Fibroblast of skin of back (primary cell): Measurements from ENCODE around the gene SGCD.

ENCODE experiments used
- DNase-seq: peaks from one replicate; pipeline ENCODE4 v3.0.0-alpha.2; 2013

SGCD gene

GRCh38 chr5:156699147-156699546 lies 372.2 kb downstream of the SGCD start:
- DNase-seq = no peak

DNA sequence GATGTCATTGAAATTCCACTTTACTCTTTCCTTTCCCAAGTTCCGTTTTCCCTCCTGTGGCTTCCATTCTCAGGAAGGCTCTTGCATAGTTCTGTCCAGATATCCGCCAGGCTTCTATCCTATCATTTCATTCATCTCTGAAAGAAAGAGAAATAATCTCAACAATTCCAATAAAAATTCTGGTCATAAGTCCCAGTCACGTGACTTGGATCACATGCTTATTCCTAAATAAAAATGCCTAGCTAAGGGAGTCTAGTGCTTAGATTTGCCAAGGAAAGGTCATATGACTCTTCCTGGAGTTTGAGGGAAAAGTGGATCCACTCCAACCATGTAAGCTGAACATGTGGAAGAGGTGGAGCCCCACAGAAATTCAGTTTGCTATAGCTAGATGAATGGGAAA lies 377.2 kb downstream of the SGCD start:
- peak; percentile 15 for DNase-seq

DNA sequence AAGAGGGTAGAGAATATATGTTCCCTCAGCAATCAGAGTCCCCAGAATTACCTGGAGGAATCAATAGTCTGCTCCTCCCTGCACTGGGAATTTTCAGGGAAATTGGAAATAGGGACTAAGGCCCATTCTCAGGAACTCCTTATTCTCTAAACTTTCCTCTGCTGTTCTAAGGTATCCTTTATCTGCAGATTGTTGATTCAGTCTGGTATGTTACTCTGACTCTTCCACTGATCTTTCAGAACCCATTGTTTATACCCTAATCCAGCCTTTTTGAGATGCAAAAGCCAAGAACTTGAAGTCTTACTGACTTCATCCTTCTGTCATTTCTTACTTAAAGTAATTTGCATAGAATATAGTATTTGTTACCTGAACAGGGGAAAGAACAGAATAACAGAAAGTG lies 379.7 kb downstream of the SGCD start:
- no peak for DNase-seq

- no peak for DNase-seq
These were observed 380.8 kb downstream of the SGCD start for GRCh38 chr5:156707750-156708149.

GRCh38 chr5:156715287-156715686 lies 388.3 kb downstream of the SGCD start:
- no peak for DNase-seq

DNA sequence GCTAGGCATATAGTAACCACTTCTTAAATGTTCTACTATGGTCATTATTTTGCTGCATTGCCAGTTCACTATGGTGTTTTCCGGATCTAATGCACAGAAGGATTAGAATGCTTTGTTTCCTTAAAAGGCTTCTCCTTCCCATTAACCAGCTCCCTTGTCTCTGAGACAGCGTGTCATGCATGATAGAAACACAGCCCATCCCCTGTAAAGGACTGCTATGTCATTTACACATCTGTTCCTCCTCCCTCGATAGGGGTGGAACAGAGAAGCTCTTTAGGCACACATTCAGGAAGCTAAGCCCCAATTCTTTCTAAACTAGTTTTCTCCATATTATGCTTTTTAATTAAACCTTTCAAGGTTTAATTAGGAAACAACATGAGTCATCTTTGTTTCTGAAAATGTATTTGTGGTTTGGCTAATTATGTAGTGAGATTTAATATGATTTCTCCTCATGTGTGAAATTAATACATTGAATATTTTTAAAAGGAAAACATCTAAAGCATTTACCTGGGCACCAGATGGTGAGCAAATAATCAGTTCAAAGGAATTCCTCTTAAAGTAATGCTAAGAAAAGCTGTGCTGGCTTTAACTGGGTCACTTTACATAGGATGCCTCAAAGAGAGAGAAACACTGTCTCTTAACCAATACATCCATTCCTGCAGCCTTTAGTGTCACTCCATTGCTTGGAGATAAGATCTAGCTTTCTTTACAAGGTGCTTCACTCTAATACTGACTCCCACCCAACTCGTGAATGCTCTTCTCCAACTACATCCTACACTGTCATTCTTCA lies 389.8 kb downstream of the SGCD start:
- DNase-seq = no peak

DNA sequence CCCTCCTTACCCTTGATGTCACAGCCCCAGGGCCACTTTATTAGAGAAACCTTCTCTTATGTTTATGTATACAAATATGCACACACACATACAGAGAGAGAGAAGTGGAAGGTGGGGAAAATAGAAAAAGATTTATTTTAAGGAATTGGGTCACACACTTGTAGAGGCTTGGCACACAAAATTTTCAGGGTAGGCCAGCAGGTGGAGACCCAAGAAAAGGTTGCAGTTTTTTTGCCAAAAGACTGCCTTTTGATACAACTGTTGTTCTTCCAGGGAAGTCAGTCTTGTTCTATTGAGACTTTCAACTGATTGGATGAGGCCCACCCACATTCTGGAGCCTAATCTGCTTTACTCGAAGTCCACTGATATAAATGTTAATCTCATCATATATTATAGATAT lies 392.0 kb downstream of the SGCD start:
- no peak for DNase-seq

GRCh38 chr5:156722358-156722757 lies 395.4 kb downstream of the SGCD start:
- no peak for DNase-seq

DNA sequence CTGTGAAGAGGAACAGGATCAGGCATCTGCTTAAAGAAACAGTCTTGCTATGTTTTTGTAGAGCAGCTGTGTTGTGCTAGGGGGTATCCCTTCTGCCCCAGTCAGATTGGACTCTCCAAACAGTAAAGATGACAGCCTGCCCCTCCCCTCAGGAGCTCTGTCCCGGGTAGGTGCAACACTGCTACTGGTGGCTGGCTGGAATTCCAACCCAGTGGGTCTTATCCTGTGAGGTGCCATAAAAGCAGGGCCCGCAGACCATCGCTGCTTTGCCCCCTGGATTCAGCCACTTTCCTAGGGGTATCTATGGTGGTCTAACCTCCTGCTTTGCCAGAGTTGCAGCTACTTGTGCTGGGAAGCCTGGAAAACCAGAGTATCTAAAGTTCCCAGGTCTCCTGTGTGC lies 408.5 kb downstream of the SGCD start:
- no peak for DNase-seq

DNA sequence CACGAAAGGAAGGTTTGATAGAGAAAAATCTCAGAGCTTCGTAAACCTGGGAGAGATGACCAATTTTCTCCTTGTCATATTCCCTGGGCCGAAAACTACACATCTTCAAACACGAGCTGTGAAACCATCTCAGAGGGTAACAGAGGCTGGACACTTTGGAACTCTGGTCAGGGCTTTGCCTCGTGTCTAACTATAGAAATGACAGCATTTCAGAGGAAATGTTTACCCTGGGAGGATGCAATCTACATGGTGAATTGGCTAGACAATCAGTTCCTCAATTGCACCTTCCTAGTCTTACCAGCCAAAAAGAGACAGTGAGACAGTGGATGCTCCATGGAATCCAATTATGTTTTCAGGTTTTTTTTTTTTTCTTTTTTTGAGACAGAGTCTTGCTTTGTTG lies 414.6 kb downstream of the SGCD start:
- no peak for DNase-seq

- DNase-seq = no peak
These were observed 426.9 kb downstream of the SGCD start for GRCh38 chr5:156753846-156754245.

DNA sequence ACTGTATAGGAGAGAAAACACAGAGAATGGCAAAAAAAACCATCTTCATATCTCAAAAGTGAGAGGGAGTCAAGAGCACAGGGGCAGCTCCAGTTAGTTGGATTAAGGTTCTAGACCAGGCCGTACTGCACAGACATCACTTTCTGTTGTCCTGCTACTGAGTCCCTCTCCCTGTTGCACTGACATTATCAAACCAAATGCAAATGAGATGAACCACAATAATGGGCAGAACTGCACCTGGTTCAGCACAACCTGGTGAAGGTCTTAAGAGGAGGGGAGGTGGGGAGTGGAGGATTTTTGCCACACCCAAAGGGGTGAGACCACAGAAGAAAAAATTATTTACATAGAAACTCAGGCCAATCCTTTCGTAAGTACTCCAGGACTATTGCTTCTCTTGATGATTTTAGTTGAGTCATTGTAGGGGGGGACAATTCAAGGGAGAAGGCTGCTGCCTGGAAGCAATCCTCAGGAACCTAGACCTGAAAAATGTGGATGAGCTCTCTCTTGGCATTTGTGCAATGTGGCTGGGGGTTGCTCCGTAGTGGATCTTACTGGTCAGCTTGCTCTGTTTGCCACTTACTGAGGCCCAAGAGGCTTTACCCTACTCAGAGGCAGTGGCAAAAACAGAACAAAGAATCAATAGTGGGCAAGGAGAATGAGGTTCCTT lies 428.6 kb downstream of the SGCD start:
- peak; percentile 53 for DNase-seq

DNA sequence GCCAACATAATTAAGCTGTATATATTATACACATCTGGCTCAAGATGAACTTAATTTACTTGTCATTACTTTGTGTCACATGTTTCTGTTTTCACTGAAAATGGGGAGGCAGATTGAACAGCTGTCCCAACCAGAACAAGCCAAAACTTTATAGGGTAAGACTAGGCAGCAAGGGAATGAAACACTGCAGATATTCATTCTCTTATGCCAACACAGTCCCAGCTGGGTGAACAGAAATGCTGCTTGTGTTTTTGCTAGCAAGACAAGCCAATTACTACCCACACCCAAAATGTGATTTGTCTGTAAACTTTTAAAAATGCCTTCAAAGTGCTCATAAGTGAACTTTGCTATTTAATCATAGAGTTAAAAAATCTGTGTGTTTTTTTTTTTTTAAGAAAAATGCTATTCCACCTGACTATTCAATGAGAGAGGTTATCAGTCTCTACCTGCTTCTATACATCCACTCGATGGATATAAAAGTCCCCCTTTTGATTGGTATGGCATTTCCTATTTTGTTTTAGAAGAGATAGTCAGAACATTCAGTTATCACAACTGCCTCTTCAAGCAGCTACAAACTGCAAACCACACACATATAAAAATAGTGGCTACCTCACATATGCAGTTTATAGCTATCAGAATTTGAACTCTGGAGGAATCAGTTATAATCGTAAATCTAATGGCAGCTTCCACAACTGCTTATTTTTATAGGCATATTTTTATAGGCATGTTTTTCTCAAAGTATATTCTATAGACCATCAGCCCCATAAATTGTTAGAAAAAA lies 431.2 kb downstream of the SGCD start:
- DNase-seq = no peak

- DNase-seq = no peak
These were observed 432.2 kb downstream of the SGCD start for GRCh38 chr5:156759156-156759555.

DNA sequence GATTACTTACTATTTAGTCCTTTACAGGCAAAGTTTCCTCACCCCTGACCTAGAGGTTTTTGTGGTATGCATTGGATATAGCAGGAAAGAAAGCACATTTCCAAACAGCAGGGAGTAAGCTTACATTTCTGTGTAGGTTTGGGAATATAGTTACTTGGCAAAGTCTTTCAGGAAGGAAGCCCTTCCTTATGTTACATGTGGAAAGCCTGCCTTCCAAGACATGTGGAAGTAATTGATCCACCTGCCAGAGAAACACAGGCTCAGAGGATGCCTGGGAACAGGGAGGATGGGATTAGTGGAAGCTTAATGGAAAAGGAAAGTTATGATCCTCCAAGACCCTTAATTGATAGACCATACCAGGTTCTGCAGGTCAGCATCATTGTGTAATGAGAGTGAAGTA lies 435.8 kb downstream of the SGCD start:
- DNase-seq = no peak

DNA sequence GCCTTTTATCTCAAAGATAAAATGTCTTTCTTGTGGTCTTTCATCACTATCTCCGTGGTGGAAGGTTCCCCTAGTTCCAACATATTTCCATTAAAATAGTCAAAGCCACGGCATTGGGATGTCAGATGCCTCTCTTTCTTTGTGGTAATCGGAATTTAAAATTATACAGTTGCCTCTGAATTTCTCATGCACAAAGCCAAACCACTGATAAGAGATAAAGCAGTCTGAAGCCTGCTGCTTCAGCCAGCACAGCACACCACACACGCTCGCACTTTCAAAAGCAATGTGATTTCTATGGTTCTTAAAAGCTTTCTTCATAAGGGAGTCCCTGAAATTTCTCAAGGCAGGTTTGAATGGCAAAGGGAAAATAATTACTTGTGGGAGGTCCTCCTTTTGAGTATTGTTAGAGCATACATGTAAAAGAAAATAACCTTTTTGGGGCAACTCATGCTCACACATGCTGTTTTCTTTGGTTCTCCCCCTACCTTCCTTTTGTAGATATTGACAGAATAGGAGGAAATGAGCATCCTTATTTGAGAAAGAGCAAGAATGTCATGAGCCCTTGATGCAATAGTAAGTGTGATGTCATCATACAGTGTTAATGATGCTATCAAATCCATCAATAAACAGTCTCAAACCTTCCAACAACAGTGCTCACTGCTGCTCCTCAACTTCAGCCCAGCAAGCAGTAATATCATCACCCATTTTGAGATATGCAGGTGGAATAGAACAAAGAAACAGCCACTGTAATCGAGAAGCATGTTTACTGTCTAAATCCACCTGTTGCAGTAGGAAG lies 437.4 kb downstream of the SGCD start:
- no peak for DNase-seq

GRCh38 chr5:156774273-156774672 lies 447.3 kb downstream of the SGCD start:
- DNase-seq = no peak

- no peak for DNase-seq
These were observed 451.3 kb downstream of the SGCD start for GRCh38 chr5:156778139-156778706.

GRCh38 chr5:156778752-156779151 lies 451.8 kb downstream of the SGCD start:
- no peak for DNase-seq

DNA sequence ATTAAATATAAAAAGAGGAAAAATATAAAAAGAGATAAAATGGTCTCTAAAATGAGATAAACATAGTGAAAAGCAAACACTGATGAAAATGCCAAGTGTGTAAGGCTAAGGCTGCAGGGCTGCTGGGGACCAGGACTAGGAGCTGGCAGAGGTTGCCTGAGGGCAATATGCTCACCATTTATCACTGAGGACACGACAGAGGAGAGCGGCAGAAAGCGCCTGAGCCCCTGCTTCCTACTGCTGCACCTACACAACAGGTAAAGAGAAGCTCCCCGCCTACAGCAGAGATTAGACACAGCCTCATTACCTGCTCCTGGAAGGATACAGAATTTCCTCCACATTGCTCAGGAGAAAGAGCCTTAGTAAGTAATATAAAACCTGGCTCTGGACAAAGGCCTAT lies 452.5 kb downstream of the SGCD start:
- no peak for DNase-seq

DNA sequence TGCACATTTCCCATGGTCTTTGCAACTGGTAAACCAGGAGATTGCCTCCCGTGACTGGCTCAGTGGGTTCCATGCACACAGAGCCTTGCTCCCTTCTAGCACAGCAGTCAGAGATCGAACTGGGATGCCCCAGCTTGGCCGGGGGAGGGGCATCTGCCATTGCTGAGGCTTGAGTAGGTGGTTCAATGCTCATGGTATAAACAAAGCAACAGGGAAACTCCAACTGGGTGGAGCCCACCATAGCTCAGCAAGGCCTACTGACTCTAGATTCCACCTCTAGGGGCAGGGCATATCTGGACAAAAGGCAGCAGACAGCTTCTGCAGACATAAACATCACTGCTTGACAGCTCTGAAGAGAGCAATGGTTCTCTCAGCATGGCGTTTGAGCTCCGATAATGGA lies 456.1 kb downstream of the SGCD start:
- no peak for DNase-seq

- DNase-seq = no peak
These were observed 467.7 kb downstream of the SGCD start for GRCh38 chr5:156794687-156795086.
